Measurements from ENCODE around the gene NEURL4.

DNA sequence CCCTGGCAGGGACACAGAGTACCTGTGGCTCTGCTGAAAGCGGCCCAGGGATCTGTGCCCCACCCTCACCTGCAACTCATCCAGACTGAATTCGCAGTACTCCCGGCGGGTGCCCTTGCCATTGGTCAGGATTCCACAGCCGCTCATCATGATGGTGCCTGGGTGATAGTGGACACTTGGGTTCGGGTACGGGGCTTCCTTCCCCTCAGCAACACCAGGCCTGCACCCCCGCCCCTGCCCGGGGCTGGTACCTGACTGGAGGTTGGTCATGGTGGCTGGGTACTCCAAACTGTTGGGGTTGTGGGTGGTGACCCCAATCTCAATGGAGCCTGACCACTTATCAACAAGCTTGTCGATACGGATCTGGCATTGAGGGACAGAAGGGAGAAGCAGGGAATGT lies 2.9 kb downstream of the NEURL4 start:
- TF ChIP-seq, protein P1, sequence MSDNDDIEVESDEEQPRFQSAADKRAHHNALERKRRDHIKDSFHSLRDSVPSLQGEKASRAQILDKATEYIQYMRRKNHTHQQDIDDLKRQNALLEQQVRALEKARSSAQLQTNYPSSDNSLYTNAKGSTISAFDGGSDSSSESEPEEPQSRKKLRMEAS (IDR thresholded peaks at IDR 0.05) = no peak
- TF ChIP-seq, protein P2, sequence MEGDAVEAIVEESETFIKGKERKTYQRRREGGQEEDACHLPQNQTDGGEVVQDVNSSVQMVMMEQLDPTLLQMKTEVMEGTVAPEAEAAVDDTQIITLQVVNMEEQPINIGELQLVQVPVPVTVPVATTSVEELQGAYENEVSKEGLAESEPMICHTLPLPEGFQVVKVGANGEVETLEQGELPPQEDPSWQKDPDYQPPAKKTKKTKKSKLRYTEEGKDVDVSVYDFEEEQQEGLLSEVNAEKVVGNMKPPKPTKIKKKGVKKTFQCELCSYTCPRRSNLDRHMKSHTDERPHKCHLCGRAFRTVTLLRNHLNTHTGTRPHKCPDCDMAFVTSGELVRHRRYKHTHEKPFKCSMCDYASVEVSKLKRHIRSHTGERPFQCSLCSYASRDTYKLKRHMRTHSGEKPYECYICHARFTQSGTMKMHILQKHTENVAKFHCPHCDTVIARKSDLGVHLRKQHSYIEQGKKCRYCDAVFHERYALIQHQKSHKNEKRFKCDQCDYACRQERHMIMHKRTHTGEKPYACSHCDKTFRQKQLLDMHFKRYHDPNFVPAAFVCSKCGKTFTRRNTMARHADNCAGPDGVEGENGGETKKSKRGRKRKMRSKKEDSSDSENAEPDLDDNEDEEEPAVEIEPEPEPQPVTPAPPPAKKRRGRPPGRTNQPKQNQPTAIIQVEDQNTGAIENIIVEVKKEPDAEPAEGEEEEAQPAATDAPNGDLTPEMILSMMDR (IDR thresholded peaks at IDR 0.05) = no peak
- TF ChIP-seq JUNB (IDR thresholded peaks at IDR 0.05) = no peak
- TF ChIP-seq TP53 (CRISPR knock-in tag; IDR thresholded peaks at IDR 0.05) = no peak
- TF ChIP-seq RAD21 (conservative IDR thresholded peaks at IDR 0.05 in 1 of 2, IDR thresholded peaks at IDR 0.05 in 1 of 2) = no peak
- no peak for TF ChIP-seq BHLHE40 (IDR thresholded peaks at IDR 0.05; ENCODE audit: low read depth, low read length)
- no peak for TF ChIP-seq ZNF302 (CRISPR knock-in tag; IDR thresholded peaks at IDR 0.05)
